Neural cell (in vitro differentiated cells): Measurements from ENCODE around the gene SPATA31E1. TPM values are rescaled to one million over a fixed set of nuclear protein-coding genes. Genes with fewer than 3 reads are reported as not detected.

Experiments used
- H2AFZ ChIP-seq: fragments of 200-600, 300-800 bp; sonication (generic), shearing (Covaris generic); 2 replicates; pipeline ENCODE4 v1.6.0; 2014; ENCODE audit warnings: low read depth, mild to moderate bottlenecking, antibody characterized with exemption, low read length, moderate library complexity
- H3F3A ChIP-seq: fragments of 200-600 bp; shearing (Covaris generic); 2 replicates; pipeline ENCODE4 v1.6.1; 2016; ENCODE audit warnings: mild to moderate bottlenecking, moderate library complexity, mixed read lengths, antibody characterized with exemption, low read length; ENCODE audit not compliant: insufficient read depth, poor library complexity, severe bottlenecking
- H3K27ac ChIP-seq: fragments of 200-600, 300-800 bp; sonication (generic), shearing (Covaris generic); 2 replicates; pipeline ENCODE4 v1.5.1; 2014; ENCODE audit warnings: mild to moderate bottlenecking, low read length, moderate library complexity
- H3K27me3 ChIP-seq: fragments of 300-800, 200-600 bp; sonication (generic), shearing (Covaris generic); 2 replicates; pipeline ENCODE4 v1.6.0; 2014; ENCODE audit warnings: mild to moderate bottlenecking, low read depth, low read length, moderate library complexity; ENCODE audit not compliant: insufficient read depth
- H3K36me3 ChIP-seq: fragments of 300-800, 200-600 bp; sonication (generic), shearing (Covaris generic); 2 replicates; pipeline ENCODE4 v1.5.1; 2014; ENCODE audit warnings: mild to moderate bottlenecking, antibody characterized with exemption, low read length, moderate library complexity; ENCODE audit not compliant: insufficient read depth
- H3K4me2 ChIP-seq: fragments of 300-800, 200-600 bp; sonication (generic), shearing (Covaris generic); 2 replicates; pipeline ENCODE4 v1.6.0; 2014; ENCODE audit warnings: mild to moderate bottlenecking, low read length
- H3K4me3 ChIP-seq: fragments of 300-800, 200-600 bp; sonication (generic), shearing (Covaris generic); 2 replicates; pipeline ENCODE4 v1.5.1; 2014; ENCODE audit warnings: mild to moderate bottlenecking, low read length, moderate library complexity
- H3K79me2 ChIP-seq: fragments of 200-600 bp; shearing (Covaris generic); replicated peaks from 2 replicates; pipeline ENCODE4 v1.6.0; 2014; ENCODE audit warnings: mild to moderate bottlenecking, low read length, moderate library complexity; ENCODE audit not compliant: insufficient read depth
- H3K9ac ChIP-seq: fragments of 300-800, 200-600 bp; sonication (generic), shearing (Covaris generic); 2 replicates; pipeline ENCODE4 v1.6.1; 2016; ENCODE audit warnings: mild to moderate bottlenecking, low read length, mixed read lengths
- H3K9me2 ChIP-seq: fragments of 200-600 bp; shearing (Covaris generic); 2 replicates; pipeline ENCODE4 v1.6.1; 2016; ENCODE audit warnings: mild to moderate bottlenecking, low read length, mixed read lengths; ENCODE audit not compliant: insufficient read depth
- H3K9me3 ChIP-seq: fragments of 200-600, 300-800 bp; sonication (generic), shearing (Covaris generic); 2 replicates; pipeline ENCODE4 v1.6.1; 2016; ENCODE audit warnings: mild to moderate bottlenecking, mixed run types, low read length, moderate library complexity, mixed read lengths
- H4K20me1 ChIP-seq: fragments of 200-600 bp; shearing (Covaris generic); 2 replicates; pipeline ENCODE4 v1.6.1; 2016; ENCODE audit warnings: mild to moderate bottlenecking, mixed run types; ENCODE audit not compliant: insufficient read depth
- CTCF ChIP-seq: fragments of 450-650 bp; IDR thresholded peaks from 2 replicates; pipeline ENCODE4 v1.5.1; 2014; ENCODE audit warnings: antibody characterized with exemption, mild to moderate bottlenecking, moderate library complexity; ENCODE audit not compliant: poor library complexity, severe bottlenecking
- EP300 ChIP-seq: fragments of 450-650 bp; conservative IDR thresholded peaks from 2 replicates; pipeline ENCODE4 v1.6.1; 2014; ENCODE audit warnings: antibody characterized with exemption, mild to moderate bottlenecking, moderate library complexity; ENCODE audit not compliant: poor library complexity, severe bottlenecking
- EZH2 ChIP-seq: fragments of 200-600, 300-800 bp; shearing (Covaris generic), sonication (generic); IDR thresholded peaks from 2 replicates; pipeline ENCODE4 v1.6.1; 2014; ENCODE audit warnings: antibody characterized with exemption, low read length, borderline replicate concordance, mild to moderate bottlenecking; ENCODE audit not compliant: insufficient read depth, poor library complexity, severe bottlenecking
- MXI1 ChIP-seq: fragments of 450-650 bp; conservative IDR thresholded peaks from 2 replicates; pipeline ENCODE4 v1.6.1; 2014; ENCODE audit warnings: antibody characterized with exemption, mild to moderate bottlenecking; ENCODE audit not compliant: poor library complexity, severe bottlenecking
- POLR2AphosphoS5 ChIP-seq: IDR thresholded peaks from 2 replicates; pipeline ENCODE4 v1.6.1; 2012
- RAD21 ChIP-seq: fragments of 450-650 bp; conservative IDR thresholded peaks from 2 replicates; pipeline ENCODE4 v1.6.1; 2014; ENCODE audit warnings: antibody characterized with exemption, mild to moderate bottlenecking, moderate library complexity
- REST ChIP-seq: IDR thresholded peaks from 2 replicates; pipeline ENCODE4 v1.6.1; 2012; ENCODE audit warnings: borderline replicate concordance
- SMC3 ChIP-seq: fragments of 450-650 bp; conservative IDR thresholded peaks from 2 replicates; pipeline ENCODE4 v1.6.1; 2014; ENCODE audit warnings: antibody characterized with exemption, mild to moderate bottlenecking, moderate library complexity; ENCODE audit not compliant: poor library complexity
- TAF1 ChIP-seq: IDR thresholded peaks from 2 replicates; pipeline ENCODE4 v1.6.1; 2012; ENCODE audit warnings: low read depth
- polyA plus RNA-seq: library from polyadenylated mRNA; depleted of rRNA; stranded (reverse); fragments of >200 nt; gene quantifications from 2 replicates; pipeline ENCODE4 v1.2.3, GENCODE V29; 2014

Gene SPATA31E1
- polyA plus RNA-seq, 1 donor from 2014 or later = not detected

- no peak for TF ChIP-seq MXI1
- TF ChIP-seq REST = no peak
- TF ChIP-seq SMC3 = no peak
- TF ChIP-seq EP300 = no peak
- TF ChIP-seq CTCF = no peak
- TF ChIP-seq POLR2AphosphoS5 = no peak
- no peak for TF ChIP-seq RAD21
- no peak for TF ChIP-seq TAF1
- TF ChIP-seq EZH2 = no peak
- no peak overlapping the region for H3K4me2 ChIP-seq
- no peak overlapping the region for H3K27ac ChIP-seq
- H4K20me1 ChIP-seq = no peaks in the 10 kb centered on the region
- no peaks in the 10 kb centered on the region for H3K36me3 ChIP-seq
- H3K9ac ChIP-seq = no peak overlapping the region
- no peaks in the 10 kb centered on the region for H3K27me3 ChIP-seq
- H3K4me3 ChIP-seq = no peak overlapping the region
- no peak overlapping the region for H2AFZ ChIP-seq
- H3F3A ChIP-seq = no peaks in the 10 kb centered on the region
- peaks cover 4% of the 10 kb centered on the region for H3K9me3 ChIP-seq
- H3K79me2 ChIP-seq = no peaks in the 10 kb centered on the region
- H3K9me2 ChIP-seq = no peaks in the 10 kb centered on the region
Measured at GRCh38 chr9:87864915-87865314, 17.8 kb upstream of the SPATA31E1 start.

- Histone ChIP-seq H3K9me3 (peaks cover 4% of the 10 kb centered on the region), H3K9me2 (no peaks in the 10 kb centered on the region), H3K27me3 (no peaks in the 10 kb centered on the region), H4K20me1 (no peaks in the 10 kb centered on the region), H3K4me3 (no peak overlapping the region), H2AFZ (no peak overlapping the region), H3K9ac (no peak overlapping the region), H3K4me2 (no peak overlapping the region), H3F3A (no peaks in the 10 kb centered on the region), H3K27ac (no peak overlapping the region), H3K36me3 (no peaks in the 10 kb centered on the region), H3K79me2 (no peaks in the 10 kb centered on the region)
- TF ChIP-seq MXI1 = no peak
- TF ChIP-seq CTCF = no peak
- TF ChIP-seq SMC3 = no peak
- no peak for TF ChIP-seq TAF1
- no peak for TF ChIP-seq POLR2AphosphoS5
- no peak for TF ChIP-seq EZH2
- no peak for TF ChIP-seq RAD21
- TF ChIP-seq REST = no peak
- no peak for TF ChIP-seq EP300
Measured at GRCh38 chr9:87865626-87866025, 17.1 kb upstream of the SPATA31E1 start.
